Stimulated activated CD4-positive, alpha-beta T cell treated with anti-CD3 and anti-CD28 coated beads, TNF-alpha, amount 100 ng/mL, for 48 hours (primary cell): ENCODE data around the gene UNC13D.

ENCODE experiments used
- DNase-seq, 3 donors: peaks; one replicate each; pipeline ENCODE4 v3.0.0-alpha.2; 2020; ENCODE audit warnings: low read depth in 3 of 3

The UNC13D gene

GRCh38 chr17:75834279-75834920 lies 9.8 kb downstream of the UNC13D start:
- DNase-seq, result no peak

- no peak for DNase-seq
Measured at GRCh38 chr17:75832652-75833400, 11.4 kb downstream of the UNC13D start.

GRCh38 chr17:75832164-75832651 lies 12.0 kb downstream of the UNC13D start:
- DNase-seq, result no peak

GRCh38 chr17:75831032-75831571 lies 13.1 kb downstream of the UNC13D start:
- no peak for DNase-seq

- no peak for DNase-seq
Measured at GRCh38 chr17:75830164-75831031, 13.8 kb downstream of the UNC13D start.

- no peak for DNase-seq
Measured at GRCh38 chr17:75829747-75830146, 14.5 kb downstream of the UNC13D start.

GRCh38 chr17:75828741-75829140 lies 15.5 kb downstream of the UNC13D start:
- no peak for DNase-seq

GRCh38 chr17:75828076-75828400 lies 16.2 kb downstream of the UNC13D start:
- no peak for DNase-seq

- DNase-seq, result peak in 2 of 3 donors; percentile 47 to 61
Measured at GRCh38 chr17:75827308-75828075, 16.7 kb downstream of the UNC13D start.

- no peak for DNase-seq
Measured at GRCh38 chr17:75826561-75827307, 17.5 kb downstream of the UNC13D start.

GRCh38 chr17:75825748-75826370 lies 18.3 kb downstream of the UNC13D start:
- no peak for DNase-seq

- DNase-seq, result no peak
Measured at GRCh38 chr17:75825149-75825552, 19.1 kb downstream of the UNC13D start.

GRCh38 chr17:75824666-75825065 lies 19.5 kb downstream of the UNC13D start:
- no peak for DNase-seq

GRCh38 chr17:75824050-75824552 lies 20.1 kb downstream of the UNC13D start:
- no peak for DNase-seq

- no peak for DNase-seq
Measured at GRCh38 chr17:75823257-75824041, 20.8 kb downstream of the UNC13D start.

- no peak for DNase-seq
Measured at GRCh38 chr17:75822800-75823166, 21.4 kb downstream of the UNC13D start.

- DNase-seq, result no peak
Measured at GRCh38 chr17:75822119-75822799, 21.9 kb downstream of the UNC13D start.

GRCh38 chr17:75821552-75821951 lies 22.7 kb downstream of the UNC13D start:
- no peak for DNase-seq
